NT2/D1 (cell line): Measurements from ENCODE around the gene BBOF1.

Experiments used
- SUZ12 ChIP-seq: IDR thresholded peaks from 2 replicates; pipeline ENCODE4 v1.6.1; 2011; ENCODE audit not compliant: insufficient read length, insufficient read depth; ENCODE audit errors: extremely low read depth
- YY1 ChIP-seq: IDR thresholded peaks from 2 replicates; pipeline ENCODE4 v1.6.1; 2011; ENCODE audit not compliant: insufficient read length, insufficient read depth
- ZNF274 ChIP-seq: IDR thresholded peaks from 2 replicates; pipeline ENCODE4 v1.6.1; 2011; ENCODE audit warnings: mild to moderate bottlenecking, low read depth, low read length

GRCh38 chr14:74083784-74084276 is 64.7 kb downstream of the BBOF1 start:
- TF ChIP-seq ZNF274 = no peak
- TF ChIP-seq YY1 = no peak
- no peak for TF ChIP-seq SUZ12
